GM19468 (cell line): ENCODE measurements around the gene PPDPF.
"Not testable (repeated sequence)": the region's sequence is repeated elsewhere in the genome, so short reads cannot be mapped to it uniquely, and the experiment has no call there.

Source experiments
- ATAC-seq: cut with Tn5 transposase; IDR thresholded peaks from one replicate; pipeline ENCODE4 v1.9.1; 2021; ENCODE audit warnings: mild to moderate bottlenecking, moderate library complexity, moderate number of reproducible peaks; ENCODE audit not compliant: unreplicated experiment; ENCODE audit errors: extremely low read depth

The PPDPF gene

DNA sequence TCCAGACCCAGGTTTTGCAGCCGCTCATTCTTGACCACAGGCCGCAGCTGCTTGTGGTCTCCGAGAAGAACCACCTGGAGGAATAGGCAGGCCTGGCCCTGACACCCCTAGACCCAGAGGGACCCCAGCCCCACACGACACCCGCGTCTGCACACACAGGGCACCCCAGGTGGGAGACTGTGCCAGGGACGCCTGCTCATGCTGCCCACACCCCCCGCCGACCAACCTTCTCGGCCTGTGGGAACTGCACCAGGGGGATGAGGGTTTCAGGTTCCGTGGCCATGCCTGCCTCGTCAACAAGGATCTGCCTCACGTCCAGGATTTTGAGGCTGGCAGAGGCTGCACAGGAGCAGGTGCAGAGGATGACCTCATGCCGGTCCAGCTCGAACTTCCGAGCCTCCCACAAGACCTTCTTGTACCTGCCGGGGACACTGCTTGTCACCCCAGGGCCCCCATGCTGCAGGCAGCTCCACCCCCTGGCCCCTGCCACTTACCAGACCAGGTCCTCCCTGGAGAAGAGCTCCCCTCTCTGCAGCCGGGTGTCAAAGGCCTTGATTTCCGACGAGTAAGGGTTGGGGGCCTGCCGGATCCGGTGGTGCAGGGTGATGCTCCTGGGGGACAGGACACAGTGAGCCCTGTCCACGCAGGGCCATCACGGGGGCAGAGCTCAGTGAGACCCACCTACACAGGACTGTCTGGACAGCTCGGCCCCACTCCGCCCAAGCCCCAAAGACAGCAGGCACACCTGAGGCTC lies 40.5 kb downstream of the PPDPF start:
- ATAC-seq = no peak

DNA sequence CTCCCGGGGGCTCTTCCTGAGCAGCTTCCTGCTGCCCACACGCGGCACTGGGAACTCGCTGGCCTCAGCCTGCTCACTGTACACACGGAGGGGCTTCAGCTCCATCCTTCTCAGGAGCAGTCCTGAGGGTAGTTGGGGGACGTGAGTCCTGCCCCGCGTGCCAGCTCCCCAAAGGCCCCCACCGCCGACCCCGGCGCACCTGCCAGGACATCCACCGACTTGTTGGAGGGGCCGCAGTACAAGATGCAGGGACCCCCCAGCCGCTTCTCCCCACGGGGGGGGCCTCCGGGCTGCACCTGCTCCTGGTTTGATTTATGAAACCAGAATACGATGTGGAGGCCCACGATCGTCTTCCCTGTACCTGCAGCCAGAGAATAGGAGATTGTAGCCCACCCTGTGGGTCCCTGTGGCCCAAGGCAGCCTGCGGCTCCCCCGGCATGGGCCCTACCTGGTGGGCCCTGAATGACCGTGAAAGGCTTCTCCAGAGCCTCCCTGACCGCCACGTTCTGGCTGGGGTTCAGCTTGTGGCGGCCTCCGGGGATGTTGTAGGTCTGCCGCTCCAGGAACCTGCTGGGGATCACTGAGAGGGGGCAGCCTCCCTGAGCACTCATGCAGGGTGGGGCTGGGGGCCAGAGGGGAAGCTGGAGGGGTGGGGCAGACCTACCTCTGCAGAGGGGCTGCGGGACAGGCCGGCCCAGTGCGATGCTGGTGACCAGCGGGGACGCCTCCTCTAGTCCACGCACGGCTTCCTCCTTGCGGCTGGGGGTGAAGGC lies 41.2 kb downstream of the PPDPF start:
- ATAC-seq = no peak

DNA sequence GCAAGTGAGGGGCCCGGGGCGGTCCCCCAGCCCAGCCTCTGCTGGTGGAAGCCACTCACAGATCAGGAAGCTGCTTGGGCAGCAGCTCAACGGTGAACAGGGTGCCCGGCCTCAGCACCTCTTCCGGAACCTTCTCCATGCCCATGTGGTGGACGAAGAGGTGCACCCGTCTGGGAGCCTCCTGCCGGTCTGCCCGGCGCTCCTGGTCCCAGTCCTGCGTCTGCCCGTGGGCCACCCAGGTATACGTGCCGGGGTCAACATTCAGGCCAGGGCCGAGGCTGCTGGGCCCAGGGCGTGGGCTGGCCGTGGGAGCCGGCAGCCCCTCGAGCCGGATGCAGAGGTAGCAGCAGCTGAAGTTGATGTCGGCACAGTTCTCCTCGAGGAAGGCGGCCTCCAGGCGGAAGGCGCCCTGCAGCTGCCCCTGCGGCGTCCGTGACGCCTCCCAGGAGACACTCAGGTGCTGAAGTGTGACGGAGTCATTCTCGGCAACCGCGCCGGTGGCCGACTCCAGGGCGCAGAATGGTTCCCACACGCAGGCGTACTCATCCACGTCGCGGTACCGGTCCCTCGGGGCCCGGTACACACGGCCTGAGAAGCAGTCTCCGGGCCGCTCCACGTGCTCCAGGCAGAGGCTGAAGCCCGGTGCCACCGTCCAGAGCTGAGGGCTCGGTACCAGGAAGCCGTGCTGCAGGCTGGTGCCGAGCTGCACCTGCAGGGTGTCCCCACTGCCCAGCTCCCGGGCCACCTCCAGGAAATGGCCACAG lies 42.1 kb downstream of the PPDPF start:
- ATAC-seq = no peak

DNA sequence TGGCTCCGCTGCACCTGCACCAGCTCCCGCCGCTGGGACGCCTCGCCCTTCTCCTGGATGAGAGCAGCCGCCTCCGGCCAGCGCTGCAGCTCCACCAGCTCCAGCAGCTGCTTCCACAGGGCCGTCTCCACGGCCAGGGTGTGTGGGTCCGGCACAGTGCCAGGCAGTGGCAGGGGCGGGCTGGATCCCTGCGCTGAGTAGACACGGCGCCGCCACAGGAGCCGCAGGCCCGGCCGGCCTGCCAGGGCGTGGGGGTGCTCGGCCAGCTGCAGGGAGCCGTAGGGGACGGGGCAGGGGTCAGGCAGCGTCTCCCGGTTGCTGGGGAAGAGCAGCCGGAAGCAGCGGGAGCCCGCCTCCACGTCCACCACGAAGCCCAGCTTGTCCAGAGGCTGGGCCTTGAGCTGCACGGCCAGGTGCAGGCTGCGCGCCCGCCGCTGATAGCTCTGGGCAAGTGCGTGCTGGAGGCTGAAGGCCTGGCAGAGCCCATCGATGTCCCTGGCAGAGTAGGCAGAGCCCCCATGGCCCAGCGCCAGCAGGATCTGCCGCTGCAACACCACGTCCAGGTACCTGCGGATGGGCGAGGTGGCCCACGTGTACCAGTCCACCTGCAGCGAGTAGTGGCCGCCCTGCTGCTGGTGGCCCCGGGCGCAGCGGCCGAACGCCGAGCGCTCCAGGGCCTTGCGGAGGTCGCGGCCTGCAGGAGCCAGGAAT lies 42.8 kb downstream of the PPDPF start:
- no peak for ATAC-seq

DNA sequence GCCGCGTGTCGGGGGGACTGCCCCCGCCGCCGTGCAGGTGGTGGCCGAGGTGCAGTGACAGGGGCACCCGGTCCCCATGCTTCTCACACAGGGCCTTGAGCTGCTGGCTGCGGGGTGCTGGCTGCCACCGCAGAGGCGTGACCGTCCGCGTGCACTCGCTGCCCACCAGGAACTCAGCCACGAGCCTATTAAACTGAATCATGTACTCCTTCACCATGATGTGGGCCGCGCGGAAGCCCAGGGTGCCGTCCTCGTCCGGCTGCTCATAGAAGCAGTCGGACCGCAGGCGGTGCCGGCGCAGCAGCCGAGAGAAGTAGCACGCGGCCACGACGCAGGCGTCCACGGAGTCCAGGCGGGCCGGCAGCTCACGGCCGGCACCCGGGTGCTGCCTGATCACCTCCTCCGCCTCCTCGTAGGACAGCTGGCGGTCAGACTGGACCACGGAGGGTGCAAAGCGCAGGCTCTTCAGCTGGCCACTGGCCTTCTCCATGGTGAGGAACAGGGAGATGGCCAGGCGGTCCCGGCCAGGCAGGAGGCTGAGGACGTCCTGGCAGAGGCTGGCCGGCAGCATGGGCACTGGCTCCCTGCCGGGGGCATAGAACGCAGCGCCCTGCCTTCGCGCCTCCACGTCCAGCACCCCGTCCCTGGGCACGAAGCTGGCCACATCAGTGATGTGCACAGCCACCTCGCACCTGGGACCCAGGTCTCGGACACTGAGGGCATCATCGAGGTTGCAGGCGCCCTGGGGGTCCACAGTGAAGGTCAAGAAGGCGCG lies 43.7 kb downstream of the PPDPF start:
- no peak for ATAC-seq

DNA sequence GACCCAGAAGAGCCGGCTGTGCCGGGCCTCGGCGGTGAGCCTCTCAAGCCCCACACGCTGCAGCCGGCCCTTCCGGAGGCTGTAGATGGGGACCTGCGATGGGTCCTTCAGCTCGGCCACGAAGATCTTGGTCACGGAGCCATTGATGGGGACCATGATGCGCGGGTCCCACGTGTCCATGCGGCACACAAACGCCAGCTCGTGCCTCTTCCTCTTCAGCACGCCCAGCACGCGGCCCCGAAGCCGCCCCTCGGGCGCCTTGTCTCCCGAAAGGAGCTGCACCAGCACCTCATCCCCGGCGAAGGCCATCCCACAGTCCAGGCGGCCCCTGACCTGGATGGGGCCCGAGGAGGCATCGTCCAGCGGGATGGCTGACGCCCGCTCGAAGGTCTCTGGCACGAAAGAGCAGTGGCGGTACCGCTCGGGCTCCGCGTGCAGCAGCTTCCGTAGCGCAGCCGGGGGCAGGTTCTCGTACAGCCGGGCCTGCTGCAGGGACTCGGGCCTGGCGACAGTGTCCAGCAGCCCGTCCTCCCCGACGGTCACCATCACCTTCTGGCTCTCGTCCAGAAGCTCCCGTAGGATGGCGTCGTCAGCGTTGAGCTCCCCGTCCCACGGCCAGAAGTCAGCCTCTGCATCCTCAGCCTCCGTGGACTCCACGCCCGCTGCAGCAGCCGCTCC lies 44.6 kb downstream of the PPDPF start:
- ATAC-seq = no peak

DNA sequence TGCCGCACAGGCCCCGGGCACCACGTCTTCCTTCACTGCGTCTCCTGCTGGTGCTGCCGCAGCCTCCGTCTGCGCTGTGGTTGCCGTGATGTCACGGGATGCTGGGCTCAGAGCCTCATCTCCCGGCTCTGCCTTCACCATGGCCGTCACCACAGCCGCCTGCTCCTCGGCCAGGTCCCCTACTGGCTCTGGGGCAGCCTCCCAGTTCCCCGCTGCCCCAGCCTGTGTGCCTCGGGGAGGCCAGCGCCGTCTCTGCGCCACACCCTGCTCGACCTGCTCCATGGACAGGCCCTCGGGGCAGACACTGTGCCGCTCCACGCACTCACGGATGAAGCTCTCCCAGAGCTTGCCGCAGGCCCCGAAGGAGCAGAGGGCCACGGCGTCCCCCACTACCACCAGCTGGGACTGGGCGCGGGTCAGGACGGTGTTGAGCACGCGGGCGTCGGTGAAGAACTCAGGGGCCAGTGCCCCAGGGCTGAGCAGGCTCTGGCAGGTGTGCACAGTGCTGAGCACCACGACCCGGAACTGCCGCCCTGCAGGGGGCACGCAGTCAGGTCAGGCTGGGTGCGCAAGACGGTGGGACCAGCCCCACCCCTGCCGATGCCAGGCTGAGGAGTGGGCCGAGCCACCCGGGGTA lies 45.3 kb downstream of the PPDPF start:
- ATAC-seq = no peak

DNA sequence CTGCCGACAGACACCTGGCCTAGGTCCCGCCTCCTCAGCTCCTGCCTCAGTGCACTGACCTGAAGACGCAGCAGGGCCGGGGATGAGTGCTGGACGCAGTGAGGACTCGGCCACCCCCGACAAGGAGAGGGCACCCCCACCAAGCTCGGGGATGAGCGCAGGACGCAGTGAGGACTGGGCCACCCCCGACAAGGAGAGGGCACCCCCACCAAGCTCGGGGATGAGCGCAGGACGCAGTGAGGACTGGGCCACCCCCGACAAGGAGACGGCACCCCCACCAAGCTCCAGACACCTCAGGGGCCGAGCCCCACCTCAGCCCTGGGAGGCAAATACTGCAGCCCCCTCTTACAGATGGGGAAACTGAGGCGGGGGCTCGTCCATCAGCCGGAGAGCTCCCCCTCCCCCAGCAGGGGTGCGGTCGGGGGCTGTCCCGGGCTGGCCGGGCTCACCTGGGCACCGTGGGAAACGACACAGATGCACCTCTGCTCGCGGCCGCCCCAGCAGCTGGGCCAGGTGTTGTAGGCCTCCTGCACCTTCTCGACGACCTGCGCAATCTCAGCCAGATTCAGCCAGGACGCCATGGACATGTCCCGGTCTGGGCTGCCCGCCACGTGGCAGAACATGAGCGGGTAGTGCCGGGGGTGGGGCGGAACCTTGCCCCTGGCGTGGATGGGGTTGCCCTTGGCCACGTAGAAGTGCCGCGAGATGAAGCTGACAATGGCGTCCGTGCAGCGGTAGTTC lies 46.0 kb downstream of the PPDPF start:
- ATAC-seq = no peak

DNA sequence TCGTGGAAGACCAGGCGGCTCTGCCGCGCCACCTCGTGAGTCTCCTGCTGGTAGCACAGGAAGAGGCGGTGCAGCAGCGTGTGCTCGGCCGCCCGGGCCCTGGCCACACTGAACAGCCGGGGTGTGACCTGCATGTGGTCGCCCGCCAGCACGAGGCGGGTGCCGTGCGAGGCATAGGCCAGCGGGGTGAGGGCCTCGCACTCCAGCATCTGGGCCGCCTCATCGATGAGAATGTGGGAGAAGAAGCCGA lies 46.5 kb downstream of the PPDPF start:
- no peak for ATAC-seq

DNA sequence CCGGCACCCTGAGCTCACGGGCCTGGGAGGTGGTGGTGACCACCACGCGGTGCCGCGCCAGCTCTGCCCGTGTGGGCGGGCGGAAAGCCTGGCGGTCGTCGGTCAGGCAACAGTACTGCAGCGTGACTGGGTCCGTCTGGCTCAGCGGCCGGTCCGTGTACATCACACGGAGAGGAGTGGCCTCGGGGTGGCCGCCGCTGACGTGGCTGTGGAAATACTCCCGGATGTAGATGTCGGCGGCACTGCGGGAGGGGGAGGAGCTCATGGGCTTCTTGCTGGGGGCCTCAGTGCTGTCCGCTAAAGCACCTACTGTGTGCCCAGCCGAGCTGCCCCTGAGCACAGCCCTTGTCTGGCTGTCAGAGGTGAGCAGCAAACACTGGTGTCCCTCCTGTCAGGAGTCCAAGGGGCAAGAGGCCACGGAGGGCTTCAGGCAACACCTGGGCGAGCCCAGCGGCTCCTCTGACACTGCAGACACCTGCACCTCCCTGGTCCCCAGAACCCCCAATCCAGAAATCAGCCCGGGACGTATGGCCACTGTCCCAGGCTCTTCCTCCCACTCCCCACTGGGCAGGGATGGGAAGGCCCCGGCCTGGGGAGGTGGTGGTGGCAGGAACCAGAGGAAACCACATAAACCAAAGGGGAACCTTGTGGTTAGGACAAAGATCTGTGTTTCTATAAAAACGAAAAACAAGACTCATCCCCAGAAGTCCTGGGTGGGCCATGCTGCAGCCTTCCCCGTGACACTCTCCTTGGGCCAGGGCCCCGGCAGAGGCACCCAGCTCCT lies 47.0 kb downstream of the PPDPF start:
- no peak for ATAC-seq

DNA sequence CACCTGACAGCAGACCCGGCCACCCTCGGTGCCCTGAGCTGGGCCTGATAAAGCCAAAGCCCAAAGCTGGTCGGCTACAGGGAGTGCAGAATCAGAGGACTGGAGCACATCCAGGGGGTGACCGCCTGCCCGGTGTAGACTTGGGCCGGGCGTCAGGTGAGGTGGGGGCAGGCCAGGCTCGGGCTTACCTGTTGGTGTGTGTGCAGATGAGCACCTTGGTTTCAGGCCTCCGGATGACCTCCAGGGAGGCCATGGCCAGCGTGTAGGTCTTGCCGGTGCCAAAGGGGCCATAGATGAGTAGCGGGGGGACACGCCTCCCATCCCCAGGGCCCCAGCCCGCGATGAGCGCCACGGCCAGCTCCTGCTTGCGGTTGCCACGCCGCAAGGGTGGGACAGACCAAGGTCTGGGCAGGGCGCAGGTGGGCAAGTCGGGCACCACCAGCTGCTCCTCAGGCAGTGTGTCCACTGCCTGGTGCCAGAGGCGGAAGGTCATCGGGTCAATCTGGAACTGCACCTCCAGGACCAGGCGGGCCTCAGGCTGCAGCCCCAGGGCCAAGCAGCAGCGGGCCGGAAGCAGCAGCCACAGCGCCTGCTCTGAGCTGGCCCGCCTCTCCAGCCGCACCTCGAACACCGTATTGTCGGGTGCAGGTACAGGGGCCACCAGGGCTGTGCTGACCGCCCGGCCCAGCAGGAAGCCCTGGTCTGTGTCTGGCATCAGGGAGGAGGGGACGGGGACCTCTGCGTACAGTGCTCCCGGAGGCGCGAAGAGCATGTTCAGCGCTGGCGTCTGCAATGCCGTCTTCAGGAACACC lies 47.8 kb downstream of the PPDPF start:
- no peak for ATAC-seq

DNA sequence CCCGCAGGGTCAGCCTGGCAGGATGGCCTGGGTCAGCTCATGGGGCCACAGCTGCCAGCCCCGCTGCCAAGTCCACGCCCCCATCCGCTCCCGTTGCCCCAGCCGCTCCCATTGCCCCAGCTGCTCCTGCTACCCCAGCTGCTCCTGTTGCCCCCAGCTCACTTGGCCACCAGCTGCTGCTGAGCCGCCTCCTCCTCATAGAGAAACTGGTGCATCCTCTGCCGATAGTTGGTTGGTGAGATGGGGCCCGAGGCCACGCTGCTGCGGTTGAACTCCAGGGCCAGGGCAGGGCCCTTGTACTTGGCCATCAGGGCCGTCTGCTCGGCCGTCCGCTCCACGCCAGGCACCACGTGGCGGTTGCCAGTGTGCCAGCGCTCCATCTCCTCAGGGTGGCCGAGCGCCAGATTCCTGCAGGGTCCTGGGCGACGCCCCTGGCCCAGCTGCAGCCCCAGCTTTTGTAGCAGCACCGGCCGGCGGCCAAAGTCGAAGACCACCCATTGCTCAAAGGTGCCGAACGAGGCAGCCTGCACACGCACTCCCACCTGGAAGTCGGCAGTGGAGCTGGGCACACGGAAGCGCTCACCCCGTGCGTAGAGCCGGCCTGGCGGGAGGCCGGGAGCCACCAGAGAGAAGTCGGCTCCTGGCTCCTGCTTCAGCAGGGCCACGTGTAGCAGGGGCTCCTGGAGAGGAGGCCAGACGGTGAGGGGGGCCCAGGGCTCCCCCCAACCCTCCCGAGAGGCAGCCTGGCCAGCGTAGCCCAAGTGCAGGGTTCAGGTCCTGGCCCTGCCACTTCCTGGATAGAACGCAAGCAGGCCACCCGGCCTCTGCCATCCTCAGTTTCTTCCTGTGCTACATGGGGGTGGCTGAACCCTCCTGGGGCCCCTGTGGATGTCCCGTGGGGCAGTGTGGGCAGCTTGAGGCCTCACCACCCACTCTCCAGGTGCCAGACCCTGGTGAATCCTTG lies 48.7 kb downstream of the PPDPF start:
- ATAC-seq = no peak

DNA sequence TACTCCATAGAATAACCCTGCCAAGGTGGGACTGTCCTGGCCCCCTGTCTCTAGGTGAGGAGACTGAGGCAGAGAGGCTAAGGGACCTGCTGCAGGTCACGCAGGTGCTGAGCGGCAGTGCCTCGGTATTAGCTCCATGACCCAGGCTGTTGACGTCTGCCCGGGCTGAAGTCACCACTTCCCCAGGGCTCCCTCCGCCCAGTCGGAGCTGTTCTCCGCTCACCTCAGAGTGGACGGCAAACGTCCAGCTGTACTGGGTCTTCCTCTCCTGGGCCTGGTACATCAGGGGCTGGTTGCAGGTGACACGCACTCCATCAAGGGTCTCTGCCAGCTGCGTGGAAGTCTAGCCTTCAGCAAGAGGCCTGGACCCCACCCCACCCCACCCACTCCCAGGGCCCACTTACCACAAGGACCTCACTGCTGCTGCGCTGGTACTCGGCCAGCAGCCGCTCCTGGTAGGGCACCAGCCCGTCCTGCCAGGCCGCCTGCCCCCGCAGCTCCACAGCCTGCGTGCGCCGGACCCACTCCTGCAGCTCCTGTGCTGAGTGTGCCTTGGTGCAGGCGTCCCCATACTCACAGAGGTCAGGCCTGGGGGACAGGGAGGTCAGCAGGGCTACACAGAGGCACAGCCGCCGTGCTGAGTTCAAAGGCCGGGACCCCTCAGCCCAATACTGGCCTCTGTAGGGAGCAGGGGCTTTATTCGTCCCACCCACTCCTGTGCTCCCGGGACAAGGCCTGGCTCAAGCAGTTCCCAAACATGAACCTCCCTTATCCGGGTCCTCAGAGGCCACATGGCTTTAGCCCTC lies 49.9 kb downstream of the PPDPF start:
- ATAC-seq = no peak

DNA sequence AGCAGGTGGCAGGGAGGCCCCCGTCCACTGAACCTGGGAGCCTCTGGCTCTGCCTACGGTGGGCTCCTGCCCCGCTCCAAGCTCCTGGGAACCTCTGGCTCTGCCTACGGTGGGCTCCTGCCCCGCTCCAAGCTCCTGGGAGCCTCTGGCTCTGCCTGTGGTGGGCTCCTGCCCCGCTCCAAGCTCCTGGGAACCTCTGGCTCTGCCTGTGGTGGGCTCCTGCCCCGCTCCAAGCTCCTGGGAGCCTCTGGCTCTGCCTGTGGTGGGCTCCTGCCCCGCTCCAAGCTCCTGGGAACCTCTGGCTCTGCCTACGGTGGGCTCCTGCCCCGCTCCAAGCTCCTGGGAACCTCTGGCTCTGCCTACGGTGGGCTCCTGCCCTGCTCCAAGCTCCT lies 50.5 kb downstream of the PPDPF start:
- ATAC-seq = not testable (repeated sequence)
